Tibial nerve (tissue), 4 donors: ENCODE data around the gene FERMT3. TPM values are rescaled to one million over a fixed set of nuclear protein-coding genes. Genes with fewer than 3 reads are reported as not detected.

Experiments used
- DNase-seq, 2 donors: peaks; one replicate each; pipeline ENCODE4 v3.0.0-alpha.2; 2019; ENCODE audit warnings: low spot score in 2 of 2
- H3K27ac ChIP-seq, 4 donors: fragments of 200-600 bp; sonication (generic) in 3 of 4; one replicate each; pipeline ENCODE4 v1.5.1; 2017 to 2019; ENCODE audit warnings: mild to moderate bottlenecking in 1 of 4
- H3K27me3 ChIP-seq, 2 donors: fragments of 200-600 bp; sonication (generic) in 1 of 2; one replicate each; pipeline versions ENCODE4 v1.5.1 to v1.6.0; 2017 to 2019
- H3K36me3 ChIP-seq, 3 donors: fragments of 200-600 bp; sonication (generic); one replicate each; pipeline ENCODE4 v1.5.1; 2018 to 2019
- H3K4me1 ChIP-seq, 4 donors: fragments of 200-600 bp; sonication (generic) in 3 of 4; one replicate each; pipeline ENCODE4 v1.5.1; 2017 to 2019
- H3K4me3 ChIP-seq, 4 donors: fragments of 200-600 bp; sonication (generic) in 3 of 4; one replicate each; pipeline ENCODE4 v1.5.1; 2017 to 2019; ENCODE audit warnings: mild to moderate bottlenecking in 1 of 4, moderate library complexity in 1 of 4
- H3K9me3 ChIP-seq, 4 donors: fragments of 200-600 bp; sonication (generic) in 3 of 4; one replicate each; pipeline ENCODE4 v1.5.1; 2017 to 2019
- CTCF ChIP-seq, 5 experiments: fragments of 200-600 bp in 3 of 5; fragments of 450-650 bp in 2 of 5; sonication (generic) in 3 of 5; IDR thresholded peaks; one replicate each; pipeline ENCODE4 v1.5.1; 2016 to 2019; ENCODE audit warnings: antibody characterized with exemption in 5 of 5, mild to moderate bottlenecking in 3 of 5, moderate library complexity in 2 of 5
- EP300 ChIP-seq, 2 donors: sonication (generic); formaldehyde crosslinking; IDR thresholded peaks; one replicate each; pipeline ENCODE4 v1.6.1; 2017; ENCODE audit warnings: antibody characterized with exemption in 2 of 2, mild to moderate bottlenecking in 1 of 2
- POLR2A ChIP-seq, 2 donors: fragments of 450-650 bp; IDR thresholded peaks; one replicate each; pipeline ENCODE4 v1.6.1; 2017; ENCODE audit warnings: antibody characterized with exemption in 2 of 2, mild to moderate bottlenecking in 2 of 2, moderate library complexity in 2 of 2
- WGBS, 2 donors: methylation state at CpG; one replicate each; pipeline ENCODE4 v1.1.5; 2018; 5-methylcytosine and 5-hydroxymethylcytosine counted together
- total RNA-seq, 4 donors: library from RNA; depleted of rRNA; stranded (reverse); fragments of >200 nt; gene quantifications; one replicate each; pipeline ENCODE4 v1.1.0, GENCODE V29; 2016

The FERMT3 gene
- total RNA-seq, 4 donors from 2014 or later, result 17.2 to 83.1 (median 29.6) TPM

DNA sequence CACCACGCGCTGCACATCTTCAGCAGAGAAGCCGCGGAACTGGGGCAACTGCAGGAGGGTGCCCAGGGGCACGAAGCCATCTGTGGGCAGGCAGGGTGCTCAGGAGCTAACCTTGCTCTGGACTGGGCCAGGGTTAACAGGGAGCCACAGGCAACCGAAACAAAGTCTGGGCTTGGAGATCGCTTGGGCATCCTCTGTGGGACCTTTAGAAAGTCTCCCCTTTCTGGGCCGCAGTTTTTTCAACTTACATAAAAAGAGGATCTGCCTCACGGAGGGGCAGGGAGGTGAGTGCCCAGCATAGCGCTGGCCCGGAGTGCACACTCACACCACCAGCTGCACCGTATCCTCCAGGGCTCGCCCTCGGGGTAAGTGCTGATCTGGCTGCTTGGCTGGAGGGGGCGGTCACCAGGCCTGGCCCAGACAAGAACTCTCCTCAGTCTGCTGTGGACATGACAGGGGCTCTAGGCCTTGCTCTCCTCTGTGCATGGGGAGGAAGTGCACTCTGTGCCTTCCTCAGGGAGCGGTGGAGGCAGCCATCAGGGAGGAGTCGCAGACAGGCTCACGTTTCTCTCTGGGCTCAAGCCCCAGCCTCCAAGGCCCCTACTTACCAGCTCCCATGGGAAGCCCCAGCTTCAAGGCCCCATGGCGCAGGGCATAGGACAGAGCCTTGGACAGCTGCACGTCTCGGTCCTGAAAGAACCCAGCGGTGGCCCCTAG is 18.5 kb downstream of the FERMT3 start:
- TF ChIP-seq POLR2A (IDR thresholded peaks at IDR 0.05), result no peak
- TF ChIP-seq EP300 (IDR thresholded peaks at IDR 0.05), result no peak
- no peak for TF ChIP-seq CTCF (IDR thresholded peaks at IDR 0.05)
- no peaks in the 10 kb centered on the region for H3K9me3 ChIP-seq
- H3K27me3 ChIP-seq, result no peaks in the 10 kb centered on the region
- peak overlapping the region; percentile 56 to 91 (median 80) for H3K4me3 ChIP-seq
- DNase-seq, result no peak
- WGBS, 2 donors, result 54 to 55% methylated on average over 21 of the region's 22 CpGs
- H3K27ac ChIP-seq, result peak overlapping the region; percentile 84 to 96 (median 91)
- H3K36me3 ChIP-seq, result peaks cover 0 to 32% (median 0%) of the 10 kb centered on the region in 3 donors
- H3K4me1 ChIP-seq, result peaks cover 0 to 45% (median 28%) of the 10 kb centered on the region in 4 donors

DNA sequence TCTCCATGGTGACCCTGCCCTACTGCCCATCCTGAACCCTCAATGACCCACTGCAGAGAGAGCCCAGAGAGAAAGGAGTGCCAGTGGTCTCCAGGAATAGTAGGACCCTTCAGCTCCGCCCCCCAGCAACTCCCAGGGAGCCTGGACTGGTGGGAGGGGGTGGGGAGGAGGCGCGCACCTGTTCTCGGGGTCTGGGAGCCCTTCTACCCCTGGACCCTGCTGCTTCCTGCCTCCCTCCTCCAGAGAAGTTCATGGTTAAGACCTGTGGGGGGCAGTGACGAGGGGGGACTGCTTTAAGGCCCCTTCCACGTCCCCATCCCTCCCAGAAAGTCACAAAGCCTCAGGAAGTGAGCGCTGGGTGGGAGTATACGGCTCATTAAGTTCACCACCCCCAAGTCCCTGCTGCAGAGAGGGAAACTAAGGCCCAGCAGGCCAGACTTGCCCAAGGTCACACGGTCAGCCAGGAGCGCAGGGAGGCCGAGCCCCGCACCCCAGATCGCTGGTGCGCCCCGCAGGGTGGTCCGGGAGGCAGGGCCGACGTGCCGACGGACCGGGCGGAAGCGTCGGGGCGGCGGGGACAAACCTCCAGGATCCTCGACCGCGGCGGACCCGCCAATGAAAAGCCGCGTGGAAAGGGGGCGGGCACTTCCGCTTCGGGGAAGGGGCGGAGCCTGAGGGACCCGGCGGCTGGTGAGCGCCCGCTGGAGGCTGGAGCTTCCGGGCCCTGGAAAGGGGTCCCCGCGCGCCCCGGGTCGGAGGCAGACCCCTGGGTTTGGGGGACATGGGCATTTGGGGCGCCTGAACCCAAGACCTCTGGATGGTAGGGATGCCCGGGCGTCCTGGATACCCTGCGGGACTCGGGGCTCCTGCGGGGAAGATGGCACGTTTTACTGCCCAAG is 19.3 kb downstream of the FERMT3 start, which contains the start of the genes NUDT22 and TRPT1:
NUDT22 (plus strand) TSS at position 667 of the 899 bp plus-strand sequence. CDS start 379 bp downstream, outside the sequence.
TRPT1 (minus strand) TSS at position 579 of the 899 bp plus-strand sequence; CDS start at position 253, 326 bp downstream.
- H3K4me1 ChIP-seq, result peaks cover 0 to 49% (median 28%) of the 10 kb centered on the region in 4 donors
- no peaks in the 10 kb centered on the region for H3K9me3 ChIP-seq
- H3K27me3 ChIP-seq, result no peaks in the 10 kb centered on the region
- WGBS, 2 donors, result 1% methylated on average over 33 to 51 of the region's 54 CpGs
- peak; percentile 81 to 88 for DNase-seq
- peaks cover 0 to 24% (median 0%) of the 10 kb centered on the region in 3 donors for H3K36me3 ChIP-seq
- H3K27ac ChIP-seq, result peak within 1 kb of the TSS; percentile 84 to 96 (median 91)
- peak within 1 kb of the TSS; percentile 56 to 91 (median 80) for H3K4me3 ChIP-seq
- TF ChIP-seq POLR2A (IDR thresholded peaks at IDR 0.05) (peak; percentile 82 to 86), EP300 (IDR thresholded peaks at IDR 0.05) (peak; percentile 75 to 90), CTCF (IDR thresholded peaks at IDR 0.05) (peak in 4 of 5 experiments; percentile 5 to 41 (median 20))

GRCh38 chr11:64226507-64227051 is 20.1 kb downstream of the FERMT3 start:
- TF ChIP-seq EP300 (IDR thresholded peaks at IDR 0.05), result no peak
- TF ChIP-seq CTCF (IDR thresholded peaks at IDR 0.05), result no peak
- TF ChIP-seq POLR2A (IDR thresholded peaks at IDR 0.05), result no peak
- no peak for DNase-seq
- Histone ChIP-seq H3K36me3 (peaks cover 0 to 20% (median 0%) of the 10 kb centered on the region in 3 donors), H3K27ac (peak overlapping the region; percentile 84 to 96 (median 91)), H3K27me3 (no peaks in the 10 kb centered on the region), H3K4me3 (peak overlapping the region; percentile 56 to 91 (median 80)), H3K4me1 (peaks cover 0 to 56% (median 30%) of the 10 kb centered on the region in 4 donors), H3K9me3 (no peaks in the 10 kb centered on the region)
- 9 to 21% methylated on average over 12 to 13 of the region's 26 CpGs for WGBS, 2 donors

- Histone ChIP-seq H3K36me3 (peaks cover 0 to 20% (median 0%) of the 10 kb centered on the region in 3 donors), H3K27me3 (no peaks in the 10 kb centered on the region), H3K9me3 (no peaks in the 10 kb centered on the region), H3K4me1 (peaks cover 0 to 65% (median 32%) of the 10 kb centered on the region in 4 donors), H3K27ac (peak overlapping the region in 3 of 4 donors; percentile 90 to 96 (median 92)), H3K4me3 (peak overlapping the region in 3 of 4 donors; percentile 56 to 88 (median 73))
- DNase-seq, result no peak
- TF ChIP-seq CTCF (IDR thresholded peaks at IDR 0.05) (no peak), EP300 (IDR thresholded peaks at IDR 0.05) (no peak), POLR2A (IDR thresholded peaks at IDR 0.05) (no peak)
- 73 to 79% methylated on average over 3 of the region's 3 CpGs for WGBS, 2 donors
These were observed 21.0 kb downstream of the FERMT3 start for GRCh38 chr11:64227405-64227956.
